Esophagus muscularis mucosa (tissue), 3 donors: ENCODE data around the gene KLF13.

Experiments used
- CTCF ChIP-seq, 3 experiments: fragments of 200-600 bp in 2 of 3; fragments of 450-650 bp in 1 of 3; sonication (generic) in 2 of 3; IDR thresholded peaks; one replicate each; pipeline ENCODE4 v1.5.1; 2017 to 2019; ENCODE audit warnings: antibody characterized with exemption in 3 of 3, mild to moderate bottlenecking in 2 of 3, moderate library complexity in 1 of 3
- POLR2AphosphoS5 ChIP-seq, 2 donors: sonication (generic); formaldehyde crosslinking; IDR thresholded peaks; one replicate each; pipeline ENCODE4 v1.6.1; 2017; ENCODE audit warnings: antibody characterized with exemption in 2 of 2

- TF ChIP-seq CTCF (IDR thresholded peaks at IDR 0.05) (no peak), POLR2AphosphoS5 (IDR thresholded peaks at IDR 0.05) (no peak)
Observed at GRCh38 chr15:31342381-31342780, 15.7 kb downstream of the KLF13 start.
